ENCODE measurements around the gene CHN1.

- TF ChIP-seq CTCF (IDR thresholded peaks at IDR 0.05) (no peak), POLR2A (IDR thresholded peaks at IDR 0.05) (no peak)
These were observed 39.6 kb downstream of the CHN1 start for GRCh38 chr2:174965551-174965950.

All from esophagus squamous epithelium (tissue), 4 donors.